Adrenal gland (tissue), 5 donors: ENCODE measurements around the gene GOLGB1.

ENCODE experiments used
- POLR2A ChIP-seq, 2 donors: fragments of 450-650 bp; IDR thresholded peaks; one replicate each; pipeline ENCODE4 v1.6.1; 2017; ENCODE audit warnings: antibody characterized with exemption in 2 of 2, mild to moderate bottlenecking in 2 of 2, moderate library complexity in 1 of 2
- TF ChIP-seq, protein P1 (sequence below), 6 experiments: fragments of 450-650 bp in 4 of 6; fragments of 200-600 bp in 2 of 6; sonication (generic) in 1 of 6; IDR thresholded peaks; 1 replicate in 5 of 6; 2 replicates in 1 of 6; pipeline versions ENCODE4 v1.5.1 to v1.8.0; 2016 to 2021; ENCODE audit warnings: antibody characterized with exemption in 6 of 6, mild to moderate bottlenecking in 2 of 6, moderate library complexity in 1 of 6
- donor health status: DM: no; HTN: no; CAD: no.

DNA sequence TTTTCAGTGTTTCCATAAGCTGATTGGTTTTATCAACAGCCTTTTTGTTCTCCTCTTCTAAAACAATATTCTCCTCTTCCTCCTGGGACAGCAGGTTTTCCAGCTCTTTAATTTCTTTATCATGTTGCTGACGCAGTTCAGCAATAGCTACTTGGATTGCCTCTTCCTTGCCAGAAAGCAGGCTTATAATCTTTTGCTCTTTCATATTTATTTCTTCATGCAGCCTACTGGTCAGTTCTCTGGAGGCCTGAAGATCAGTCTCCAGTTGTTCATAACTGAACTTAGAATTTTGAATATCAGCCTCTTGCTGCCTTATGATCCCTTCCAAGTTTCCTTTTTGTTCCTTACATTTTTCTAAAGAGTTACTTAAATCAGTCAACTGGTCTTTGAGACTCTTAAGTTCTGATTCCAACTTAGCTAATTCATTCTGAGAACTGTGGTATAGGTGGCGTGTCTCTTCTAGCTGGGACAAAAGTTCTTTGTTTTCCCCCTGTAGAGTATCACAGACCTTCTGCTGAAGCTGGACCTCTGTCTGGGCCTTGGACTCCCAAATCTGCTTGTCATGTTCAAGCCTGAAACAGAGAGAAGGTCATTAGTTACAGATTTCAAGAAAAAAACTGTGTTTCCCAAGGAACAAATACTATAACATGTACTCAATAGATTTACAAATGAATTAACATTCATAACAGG is 57.4 kb downstream of the GOLGB1 start:
- TF ChIP-seq, protein P1, sequence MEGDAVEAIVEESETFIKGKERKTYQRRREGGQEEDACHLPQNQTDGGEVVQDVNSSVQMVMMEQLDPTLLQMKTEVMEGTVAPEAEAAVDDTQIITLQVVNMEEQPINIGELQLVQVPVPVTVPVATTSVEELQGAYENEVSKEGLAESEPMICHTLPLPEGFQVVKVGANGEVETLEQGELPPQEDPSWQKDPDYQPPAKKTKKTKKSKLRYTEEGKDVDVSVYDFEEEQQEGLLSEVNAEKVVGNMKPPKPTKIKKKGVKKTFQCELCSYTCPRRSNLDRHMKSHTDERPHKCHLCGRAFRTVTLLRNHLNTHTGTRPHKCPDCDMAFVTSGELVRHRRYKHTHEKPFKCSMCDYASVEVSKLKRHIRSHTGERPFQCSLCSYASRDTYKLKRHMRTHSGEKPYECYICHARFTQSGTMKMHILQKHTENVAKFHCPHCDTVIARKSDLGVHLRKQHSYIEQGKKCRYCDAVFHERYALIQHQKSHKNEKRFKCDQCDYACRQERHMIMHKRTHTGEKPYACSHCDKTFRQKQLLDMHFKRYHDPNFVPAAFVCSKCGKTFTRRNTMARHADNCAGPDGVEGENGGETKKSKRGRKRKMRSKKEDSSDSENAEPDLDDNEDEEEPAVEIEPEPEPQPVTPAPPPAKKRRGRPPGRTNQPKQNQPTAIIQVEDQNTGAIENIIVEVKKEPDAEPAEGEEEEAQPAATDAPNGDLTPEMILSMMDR (IDR thresholded peaks at IDR 0.05): no peak
- TF ChIP-seq POLR2A (IDR thresholded peaks at IDR 0.05): no peak
